Breast epithelium (tissue), 3 donors: ENCODE results near the gene TOMT.

Experiments
- POLR2A ChIP-seq: fragments of 450-650 bp; IDR thresholded peaks from one replicate; pipeline ENCODE4 v1.6.1; 2016; ENCODE audit warnings: antibody characterized with exemption, mild to moderate bottlenecking, moderate library complexity
- TF ChIP-seq, protein P1 (sequence below), 3 donors: fragments of 450-650 bp; IDR thresholded peaks; one replicate each; pipeline ENCODE4 v1.5.1; 2016 to 2017; ENCODE audit warnings: antibody characterized with exemption in 3 of 3, mild to moderate bottlenecking in 3 of 3, moderate library complexity in 3 of 3

GRCh38 chr11:72084965-72085364, 20.8 kb upstream of the TOMT start:
- TF ChIP-seq, protein P1, sequence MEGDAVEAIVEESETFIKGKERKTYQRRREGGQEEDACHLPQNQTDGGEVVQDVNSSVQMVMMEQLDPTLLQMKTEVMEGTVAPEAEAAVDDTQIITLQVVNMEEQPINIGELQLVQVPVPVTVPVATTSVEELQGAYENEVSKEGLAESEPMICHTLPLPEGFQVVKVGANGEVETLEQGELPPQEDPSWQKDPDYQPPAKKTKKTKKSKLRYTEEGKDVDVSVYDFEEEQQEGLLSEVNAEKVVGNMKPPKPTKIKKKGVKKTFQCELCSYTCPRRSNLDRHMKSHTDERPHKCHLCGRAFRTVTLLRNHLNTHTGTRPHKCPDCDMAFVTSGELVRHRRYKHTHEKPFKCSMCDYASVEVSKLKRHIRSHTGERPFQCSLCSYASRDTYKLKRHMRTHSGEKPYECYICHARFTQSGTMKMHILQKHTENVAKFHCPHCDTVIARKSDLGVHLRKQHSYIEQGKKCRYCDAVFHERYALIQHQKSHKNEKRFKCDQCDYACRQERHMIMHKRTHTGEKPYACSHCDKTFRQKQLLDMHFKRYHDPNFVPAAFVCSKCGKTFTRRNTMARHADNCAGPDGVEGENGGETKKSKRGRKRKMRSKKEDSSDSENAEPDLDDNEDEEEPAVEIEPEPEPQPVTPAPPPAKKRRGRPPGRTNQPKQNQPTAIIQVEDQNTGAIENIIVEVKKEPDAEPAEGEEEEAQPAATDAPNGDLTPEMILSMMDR (IDR thresholded peaks at IDR 0.05): no peak
- no peak for TF ChIP-seq POLR2A
